ENCODE measurements around the gene PARD3.

PARD3 gene

GRCh38 chr10:34207343-34207742 lies 607.8 kb downstream of the PARD3 start:
- DNase-seq (ENCODE audit: low read depth) = no peak

- no peak for DNase-seq (ENCODE audit: low read depth)
These were observed 608.2 kb downstream of the PARD3 start for GRCh38 chr10:34206935-34207268.

GRCh38 chr10:34206078-34206934 lies 608.8 kb downstream of the PARD3 start:
- DNase-seq (ENCODE audit: low read depth) = no peak

GRCh38 chr10:34205452-34205851 lies 609.6 kb downstream of the PARD3 start:
- no peak for DNase-seq (ENCODE audit: low read depth)

GRCh38 chr10:34203966-34204630 lies 611.0 kb downstream of the PARD3 start:
- no peak for DNase-seq (ENCODE audit: low read depth)

GRCh38 chr10:34200355-34200901 lies 614.7 kb downstream of the PARD3 start:
- no peak for DNase-seq (ENCODE audit: low read depth)

- no peak for DNase-seq (ENCODE audit: low read depth)
These were observed 616.1 kb downstream of the PARD3 start for GRCh38 chr10:34198953-34199352.

GRCh38 chr10:34196058-34196433 lies 619.0 kb downstream of the PARD3 start:
- no peak for DNase-seq (ENCODE audit: low read depth)

- no peak for DNase-seq (ENCODE audit: low read depth)
These were observed 619.6 kb downstream of the PARD3 start for GRCh38 chr10:34195364-34196057.

GRCh38 chr10:34193931-34194626 lies 621.0 kb downstream of the PARD3 start:
- DNase-seq (ENCODE audit: low read depth) = no peak

GRCh38 chr10:34192646-34193045 lies 622.5 kb downstream of the PARD3 start:
- no peak for DNase-seq (ENCODE audit: low read depth)

GRCh38 chr10:34191406-34191805 lies 623.7 kb downstream of the PARD3 start:
- DNase-seq (ENCODE audit: low read depth) = no peak

- DNase-seq (ENCODE audit: low read depth) = no peak
These were observed 624.5 kb downstream of the PARD3 start for GRCh38 chr10:34190580-34190979.

GRCh38 chr10:34189830-34190229 lies 625.3 kb downstream of the PARD3 start:
- DNase-seq (ENCODE audit: low read depth) = no peak

- DNase-seq (ENCODE audit: low read depth) = no peak
These were observed 626.9 kb downstream of the PARD3 start for GRCh38 chr10:34188221-34188620.

GRCh38 chr10:34187201-34187600 lies 627.9 kb downstream of the PARD3 start:
- no peak for DNase-seq (ENCODE audit: low read depth)

- DNase-seq (ENCODE audit: low read depth) = no peak
These were observed 628.4 kb downstream of the PARD3 start for GRCh38 chr10:34186745-34187144.

GRCh38 chr10:34185998-34186397 lies 629.1 kb downstream of the PARD3 start:
- DNase-seq (ENCODE audit: low read depth) = no peak

GRCh38 chr10:34184939-34185386 lies 630.1 kb downstream of the PARD3 start:
- DNase-seq (ENCODE audit: low read depth) = no peak

GRCh38 chr10:34184397-34184796 lies 630.7 kb downstream of the PARD3 start:
- DNase-seq (ENCODE audit: low read depth) = no peak

GRCh38 chr10:34183016-34183796 lies 631.9 kb downstream of the PARD3 start:
- DNase-seq (ENCODE audit: low read depth) = no peak
